T-helper 22 cell (primary cell): Measurements from ENCODE around the gene RRP1.
A peak's percentile ranks its signal among the peaks of the same experiment; 100 is the strongest.

ENCODE experiments used
- DNase-seq: peaks from one replicate; pipeline ENCODE4 v3.0.0-alpha.2; 2020; ENCODE audit warnings: low read depth

RRP1 gene

GRCh38 chr21:43789276-43790009 lies at the start of gene RRP1:
Gene RRP1 (plus strand): TSS chr21:43789577. CDS start chr21:43789630, 53 bp downstream.
- DNase-seq, result peak; percentile 82

GRCh38 chr21:43739621-43740435 lies 49.5 kb upstream of the RRP1 start:
- DNase-seq, result no peak

GRCh38 chr21:43740497-43741156 lies 48.8 kb upstream of the RRP1 start:
- no peak for DNase-seq

- no peak for DNase-seq
Measured at GRCh38 chr21:43741423-43742096, 47.8 kb upstream of the RRP1 start.

- DNase-seq, result no peak
Measured at GRCh38 chr21:43743947-43744346, 45.4 kb upstream of the RRP1 start.

- DNase-seq, result no peak
Measured at GRCh38 chr21:43744725-43745124, 44.7 kb upstream of the RRP1 start.

GRCh38 chr21:43745772-43746517 lies 43.4 kb upstream of the RRP1 start:
- DNase-seq, result no peak

- DNase-seq, result no peak
Measured at GRCh38 chr21:43748622-43749021, 40.8 kb upstream of the RRP1 start.

GRCh38 chr21:43749651-43750262 lies 39.6 kb upstream of the RRP1 start:
- DNase-seq, result no peak

- no peak for DNase-seq
Measured at GRCh38 chr21:43750339-43751033, 38.9 kb upstream of the RRP1 start.

GRCh38 chr21:43751955-43752591 lies 37.3 kb upstream of the RRP1 start:
- DNase-seq, result no peak

GRCh38 chr21:43752758-43753438 lies 36.5 kb upstream of the RRP1 start:
- no peak for DNase-seq

GRCh38 chr21:43753439-43753799 lies 36.0 kb upstream of the RRP1 start:
- no peak for DNase-seq

GRCh38 chr21:43754948-43755781 lies 34.2 kb upstream of the RRP1 start:
- no peak for DNase-seq

- DNase-seq, result no peak
Measured at GRCh38 chr21:43755820-43756594, 33.4 kb upstream of the RRP1 start.

GRCh38 chr21:43757601-43758000 lies 31.8 kb upstream of the RRP1 start:
- no peak for DNase-seq

- DNase-seq, result no peak
Measured at GRCh38 chr21:43758111-43758641, 31.2 kb upstream of the RRP1 start.
